Activated T-helper 9 cell treated with anti-CD3 and anti-CD28 coated beads, Interleukin-2, amount 50 U/mL, for 16 hours (primary cell): ENCODE data around the gene CEP128.

ENCODE experiments used
- DNase-seq: peaks from one replicate; pipeline ENCODE4 v3.0.0-alpha.2; 2020; ENCODE audit warnings: low read depth

CEP128 gene

GRCh38 chr14:80475074-80475473, 466.5 kb downstream of the CEP128 start:
- no peak for DNase-seq

- no peak for DNase-seq
These were observed 473.0 kb downstream of the CEP128 start for GRCh38 chr14:80468331-80469122.

GRCh38 chr14:80465546-80466220, 475.9 kb downstream of the CEP128 start:
- DNase-seq, result no peak

- no peak for DNase-seq
These were observed 476.9 kb downstream of the CEP128 start for GRCh38 chr14:80464531-80465149.

GRCh38 chr14:80456209-80456608, 485.3 kb downstream of the CEP128 start:
- DNase-seq, result no peak

DNA sequence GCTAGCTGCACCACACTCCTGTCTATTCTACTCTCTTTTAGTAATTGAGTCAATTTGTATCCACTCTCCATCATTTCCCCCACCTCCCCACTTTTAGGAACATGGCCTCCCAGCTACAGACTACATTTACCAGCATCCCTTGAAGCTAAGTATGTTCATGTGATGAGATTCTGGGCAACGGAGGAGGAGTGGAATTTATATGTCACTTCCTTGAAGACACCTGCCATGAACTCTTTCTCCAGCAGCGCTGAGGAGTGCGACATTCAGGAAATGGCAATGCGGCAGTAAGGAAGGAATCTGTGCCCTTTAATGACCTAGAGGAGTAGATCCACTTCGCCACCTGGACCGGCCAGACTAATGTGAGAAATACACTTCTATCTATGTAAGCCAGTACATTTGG, 486.5 kb downstream of the CEP128 start:
- DNase-seq, result no peak

DNA sequence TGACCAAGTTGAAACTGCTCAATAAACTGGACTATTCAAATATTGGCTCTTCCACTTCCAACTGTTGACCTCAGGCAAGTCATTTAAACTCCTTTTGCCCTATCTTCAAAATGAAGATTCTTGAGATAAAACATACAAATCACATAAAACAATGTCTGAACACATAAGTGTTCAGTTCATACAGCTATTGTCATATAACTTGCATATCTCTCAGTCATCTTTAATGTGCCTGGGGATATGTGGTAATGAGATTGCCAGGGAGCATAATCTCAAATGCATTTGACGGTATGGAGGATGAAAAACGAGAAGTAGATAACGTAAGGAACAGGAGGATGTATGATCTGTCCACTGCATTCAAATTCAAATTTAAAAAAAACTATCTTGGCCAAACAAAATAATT, 493.3 kb downstream of the CEP128 start:
- no peak for DNase-seq

GRCh38 chr14:80447392-80447791, 494.1 kb downstream of the CEP128 start:
- no peak for DNase-seq
